RWPE2 (cell line): Measurements from ENCODE around the gene IFIT5.
"Not testable (repeated sequence)": the region's sequence is repeated elsewhere in the genome, so short reads cannot be mapped to it uniquely, and the experiment has no call there.

Experiments used
- ATAC-seq: fragments of 200-7000 bp; cut with Tn5 transposase; 3 replicates; pipeline ENCODE4 v1.9.1; 2021; ENCODE audit warnings: low read depth
- DNase-seq: peaks from one replicate; pipeline ENCODE4 v3.0.0-alpha.2; 2020; ENCODE audit warnings: low spot score
- H3K27ac ChIP-seq: fragments of 450-650 bp; 2 replicates; pipeline ENCODE4 v1.5.1; 2017; ENCODE audit warnings: mild to moderate bottlenecking; ENCODE audit not compliant: poor library complexity, severe bottlenecking
- H3K27me3 ChIP-seq: fragments of 250-450 bp; sonication (Bioruptor Pico); 2 replicates; pipeline ENCODE4 v1.5.1; 2021; ENCODE audit warnings: mild to moderate bottlenecking, moderate library complexity; ENCODE audit not compliant: insufficient read depth, poor library complexity, severe bottlenecking
- H3K36me3 ChIP-seq: fragments of 250-450 bp; sonication (Bioruptor Pico); 2 replicates; pipeline ENCODE4 v1.5.1; 2020; ENCODE audit warnings: low read depth, mild to moderate bottlenecking, moderate library complexity
- H3K4me1 ChIP-seq: fragments of 250-450 bp; sonication (Bioruptor Pico); 2 replicates; pipeline ENCODE4 v1.5.1; 2021; ENCODE audit warnings: mild to moderate bottlenecking, moderate library complexity; ENCODE audit not compliant: insufficient read depth, poor library complexity, severe bottlenecking
- H3K4me3 ChIP-seq: fragments of 250-450 bp; sonication (Bioruptor Pico); 2 replicates; pipeline ENCODE4 v1.5.1; 2021; ENCODE audit warnings: mild to moderate bottlenecking, moderate library complexity; ENCODE audit not compliant: severe bottlenecking
- H3K9me3 ChIP-seq: fragments of 250-450 bp; sonication (Bioruptor Pico); 2 replicates; pipeline ENCODE4 v1.5.1; 2021; ENCODE audit warnings: mild to moderate bottlenecking, moderate library complexity; ENCODE audit not compliant: severe bottlenecking
- CTCF ChIP-seq: fragments of 450-650 bp; IDR thresholded peaks from one replicate; pipeline ENCODE4 v1.5.1; 2017; ENCODE audit warnings: mild to moderate bottlenecking, moderate library complexity; ENCODE audit not compliant: poor library complexity, severe bottlenecking

IFIT5 gene

GRCh38 chr10:89438525-89438924, 24.2 kb downstream of the IFIT5 start:
- no peaks in the 10 kb centered on the region for H3K4me1 ChIP-seq
- no peak overlapping the region for H3K4me3 ChIP-seq
- H3K27me3 ChIP-seq, result no peaks in the 10 kb centered on the region
- no peak for DNase-seq
- H3K27ac ChIP-seq, result no peak overlapping the region
- TF ChIP-seq CTCF, result no peak
- ATAC-seq, result no peak
- no peaks in the 10 kb centered on the region for H3K36me3 ChIP-seq
- H3K9me3 ChIP-seq, result no peaks in the 10 kb centered on the region

- DNase-seq (no peak), ATAC-seq (no peak)
- H3K36me3 ChIP-seq, result no peaks in the 10 kb centered on the region
- H3K27me3 ChIP-seq, result no peaks in the 10 kb centered on the region
- H3K4me3 ChIP-seq, result no peak overlapping the region
- TF ChIP-seq CTCF, result no peak
- H3K4me1 ChIP-seq, result no peaks in the 10 kb centered on the region
- no peaks in the 10 kb centered on the region for H3K9me3 ChIP-seq
- no peak overlapping the region for H3K27ac ChIP-seq
Observed at GRCh38 chr10:89440226-89441009, 26.1 kb downstream of the IFIT5 start.

- no peak for DNase-seq
- H3K4me1 ChIP-seq, result no peaks in the 10 kb centered on the region
- TF ChIP-seq CTCF, result no peak
- no peaks in the 10 kb centered on the region for H3K9me3 ChIP-seq
- H3K27ac ChIP-seq, result no peak overlapping the region
- no peaks in the 10 kb centered on the region for H3K36me3 ChIP-seq
- ATAC-seq, result no peak
- no peaks in the 10 kb centered on the region for H3K27me3 ChIP-seq
- no peak overlapping the region for H3K4me3 ChIP-seq
Observed at GRCh38 chr10:89442289-89442688, 27.9 kb downstream of the IFIT5 start.

- H3K4me3 ChIP-seq, H3K36me3 ChIP-seq, H3K27ac ChIP-seq, H3K4me1 ChIP-seq, ATAC-seq, H3K9me3 ChIP-seq, H3K27me3 ChIP-seq, DNase-seq: not testable (repeated sequence)
Observed at GRCh38 chr10:89444819-89445218, 30.5 kb downstream of the IFIT5 start.

- no peak for TF ChIP-seq CTCF
- no peaks in the 10 kb centered on the region for H3K36me3 ChIP-seq
- H3K27ac ChIP-seq, result no peak overlapping the region
- ATAC-seq (no peak), DNase-seq (no peak)
- H3K27me3 ChIP-seq, result no peaks in the 10 kb centered on the region
- H3K4me3 ChIP-seq, result no peak overlapping the region
- H3K4me1 ChIP-seq, result peaks cover 8% of the 10 kb centered on the region
- H3K9me3 ChIP-seq, result no peaks in the 10 kb centered on the region
Observed at GRCh38 chr10:89450901-89451300, 36.5 kb downstream of the IFIT5 start.
